Measurements from ENCODE around the gene MED16. TPM values are rescaled to one million over a fixed set of nuclear protein-coding genes. Genes with fewer than 3 reads are reported as not detected.

Gene MED16
- total and polyA plus RNA-seq, 2 of the 13 experiments (the other 11 are each of a cell fraction or from before 2014, with no cell fraction given), result 13.3 to 14.8 TPM

GRCh38 chr19:901216-902092 lies 8.5 kb upstream of the MED16 start (continued):
- TF ChIP-seq SOX13 (IDR thresholded peaks at IDR 0.05), result no peak
- TF ChIP-seq SOX13 (CRISPR knock-in tag; conservative IDR thresholded peaks at IDR 0.05 in 1 of 2, IDR thresholded peaks at IDR 0.05 in 1 of 2), result no peak
- no peak for TF ChIP-seq HOXA5 (CRISPR knock-in tag; IDR thresholded peaks at IDR 0.05)
- no peak for TF ChIP-seq EEA1 (CRISPR knock-in tag; IDR thresholded peaks at IDR 0.05; ENCODE audit: borderline replicate concordance)
- no peak for TF ChIP-seq KAT2B (IDR thresholded peaks at IDR 0.05; ENCODE audit: borderline replicate concordance, low read depth, low read length)
- TF ChIP-seq REPIN1 (CRISPR knock-in tag; IDR thresholded peaks at IDR 0.05; ENCODE audit: borderline replicate concordance, low read depth), result no peak
- no peak for TF ChIP-seq ZNF253 (CRISPR knock-in tag; IDR thresholded peaks at IDR 0.05; ENCODE audit: borderline replicate concordance)
- TF ChIP-seq ZBTB2 (CRISPR knock-in tag; IDR thresholded peaks at IDR 0.05; ENCODE audit: low read depth), result no peak

- H3K27me3 ChIP-seq (ENCODE audit: control insufficient read depth in 1 of 2, insufficient read depth in 2 of 2, low read length in 2 of 2), result no peaks in the 10 kb centered on the region
- DNase-seq (ENCODE audit: low spot score), result no peak
- ATAC-seq, result peak; percentile 14; the same call in 2 of the 3 replicates
- H3K9ac ChIP-seq (ENCODE audit: insufficient read depth, low read depth, low read length), result no peak overlapping the region
- intact Hi-C loops (cut with micrococcal nuclease; ENCODE audit: unreplicated experiment) (no loop called here), in situ Hi-C loops (cut with HindIII; ENCODE audit: extremely low pct_ligation_motif_present, low pct_unique_long_range_greater_than_20kb) (no loop called here)
- no peaks in the 10 kb centered on the region for H3K79me2 ChIP-seq (ENCODE audit: insufficient read depth, low read length)
- POLR2A ChIA-PET, result no interaction called here
- H3K36me3 ChIP-seq (replicated peaks in 1 of 2; ENCODE audit: control insufficient read depth in 1 of 2, insufficient read depth in 2 of 2, low read length in 2 of 2), result peaks cover 7 to 15% of the 10 kb centered on the region in 2 experiments; a peak in 4 of 5 replicates
- H3K4me2 ChIP-seq (ENCODE audit: low read depth, low read length), result no peak overlapping the region
- TF ChIP-seq ZNF263 (CRISPR knock-in tag; IDR thresholded peaks at IDR 0.05) (peak; percentile 65; the same call in 1 of the 2 replicates), ZBTB33 (CRISPR knock-in tag; IDR thresholded peaks at IDR 0.05) (peak; percentile 66; the same call in 1 of the 2 replicates), ZNF232 (CRISPR knock-in tag; IDR thresholded peaks at IDR 0.05; ENCODE audit: borderline replicate concordance) (no peak), AGO2 (optimal IDR thresholded peaks at IDR 0.05; ENCODE audit: low read depth, low read length) (peak; percentile 34)
- 92% methylated on average over 30 of the region's 30 CpGs for WGBS (ENCODE audit: low lambda C conversion rate)
- H3K4me1 ChIP-seq (ENCODE audit: insufficient read depth, low read length), result no peaks in the 10 kb centered on the region
- no peaks in the 10 kb centered on the region for H3K9me3 ChIP-seq (ENCODE audit: low read length)
- no TSS peak for BruUV-seq (replicated peaks)
- H3K4me3 ChIP-seq (replicated peaks in 1 of 3; ENCODE audit: insufficient read depth in 1 of 3, low read depth in 2 of 3, low read length in 3 of 3), result no peak overlapping the region
- no peak overlapping the region for H3K27ac ChIP-seq (ENCODE audit: extremely low read length, insufficient read depth, low read length)
- CTCF ChIA-PET (ENCODE audit: low intra/inter-chr PET ratio, low total read pairs), result no interaction called here
- no peaks in the 10 kb centered on the region for H4K20me1 ChIP-seq (ENCODE audit: insufficient read depth, low read length)
- no peak overlapping the region for H2AFZ ChIP-seq (ENCODE audit: low read length)
- no peak for FAIRE-seq
These were observed 7.5 kb upstream of the MED16 start for GRCh38 chr19:900302-901111.
